Activated naive CD4-positive, alpha-beta T cell treated with anti-CD3 and anti-CD28 coated beads, Interleukin-2, amount 10 ng/mL, durations not matched to agents 7 days and 5 days (primary cell): Measurements from ENCODE around the gene MAP4K4.

Source experiments
- CTCF ChIA-PET: fragments of 350-600 bp; sonication (Branson Sonifier 250); formaldehyde crosslinking; loops from one replicate; lab custom pipeline; 2021; ENCODE audit warnings: antibody characterized with exemption; lab: Charles Lee
- DNase-seq: peaks from one replicate; pipeline ENCODE4 v3.0.0-alpha.2; 2020
- H3K27ac Mint-ChIP-seq: one replicate; pipeline ENCODE4 v1.8.0; 2021; ENCODE audit warnings: mild to moderate bottlenecking, moderate library complexity, mixed read lengths
- H3K27me3 Mint-ChIP-seq: one replicate; pipeline ENCODE4 v1.8.0; 2021; ENCODE audit warnings: mild to moderate bottlenecking, mixed read lengths
- H3K36me3 Mint-ChIP-seq: one replicate; pipeline ENCODE4 v1.8.0; 2021; ENCODE audit warnings: mixed read lengths
- H3K4me1 Mint-ChIP-seq: one replicate; pipeline ENCODE4 v1.8.0; 2021; ENCODE audit warnings: mixed read lengths
- H3K4me3 Mint-ChIP-seq: one replicate; pipeline ENCODE4 v1.8.0; 2021; ENCODE audit warnings: mild to moderate bottlenecking, moderate library complexity, mixed read lengths
- H3K9me3 Mint-ChIP-seq: one replicate; pipeline ENCODE4 v1.8.0; 2021; ENCODE audit warnings: mixed read lengths

The MAP4K4 gene

GRCh38 chr2:101859604-101860003 lies 162.1 kb downstream of the MAP4K4 start:
- CTCF ChIA-PET: interaction anchor here (1.6 kb wide), 1 partner anchor 440 kb away, joined by 3 read pairs; no protein-coding TSS in a partner anchor
- no peaks in the 10 kb centered on the region for H3K27me3 Mint-ChIP-seq
- no peaks in the 10 kb centered on the region for H3K9me3 Mint-ChIP-seq
- H3K36me3 Mint-ChIP-seq: peaks cover 57% of the 10 kb centered on the region
- no peak overlapping the region for H3K27ac Mint-ChIP-seq
- no peak for DNase-seq
- H3K4me3 Mint-ChIP-seq: no peak overlapping the region
- peaks cover 16% of the 10 kb centered on the region for H3K4me1 Mint-ChIP-seq

- Mint-ChIP-seq H3K4me1 (peaks cover 16% of the 10 kb centered on the region), H3K36me3 (peaks cover 62% of the 10 kb centered on the region), H3K27me3 (no peaks in the 10 kb centered on the region), H3K27ac (peak overlapping the region; percentile 20), H3K4me3 (no peak overlapping the region), H3K9me3 (no peaks in the 10 kb centered on the region)
- CTCF ChIA-PET: interaction anchor here (1.1 to 1.6 kb wide), 2 partner anchors 380 to 441 kb away, joined by 3 read pairs; no protein-coding TSS in a partner anchor
- no peak for DNase-seq
Measured at GRCh38 chr2:101860157-101860556, 162.7 kb downstream of the MAP4K4 start.

GRCh38 chr2:101860782-101861181 lies 163.3 kb downstream of the MAP4K4 start:
- no peak for DNase-seq
- no peak overlapping the region for H3K4me3 Mint-ChIP-seq
- CTCF ChIA-PET: interaction anchor here (1.1 kb wide), 1 partner anchor 380 kb away, joined by 3 read pairs; no protein-coding TSS in a partner anchor
- H3K27me3 Mint-ChIP-seq: no peaks in the 10 kb centered on the region
- no peaks in the 10 kb centered on the region for H3K9me3 Mint-ChIP-seq
- H3K4me1 Mint-ChIP-seq: peaks cover 16% of the 10 kb centered on the region
- peaks cover 64% of the 10 kb centered on the region for H3K36me3 Mint-ChIP-seq
- no peak overlapping the region for H3K27ac Mint-ChIP-seq

GRCh38 chr2:101861382-101861781 lies 163.9 kb downstream of the MAP4K4 start:
- peak overlapping the region; percentile 30 for H3K27ac Mint-ChIP-seq
- peaks cover 65% of the 10 kb centered on the region for H3K36me3 Mint-ChIP-seq
- CTCF ChIA-PET: no interaction called here
- H3K9me3 Mint-ChIP-seq: no peaks in the 10 kb centered on the region
- no peaks in the 10 kb centered on the region for H3K27me3 Mint-ChIP-seq
- DNase-seq: no peak
- H3K4me3 Mint-ChIP-seq: no peak overlapping the region
- H3K4me1 Mint-ChIP-seq: peaks cover 16% of the 10 kb centered on the region

GRCh38 chr2:101863534-101863933 lies 166.0 kb downstream of the MAP4K4 start:
- H3K4me3 Mint-ChIP-seq: no peak overlapping the region

GRCh38 chr2:101864426-101864825 lies 166.9 kb downstream of the MAP4K4 start:
- no peaks in the 10 kb centered on the region for H3K27me3 Mint-ChIP-seq
- H3K27ac Mint-ChIP-seq: no peak overlapping the region
- DNase-seq: no peak
- no peaks in the 10 kb centered on the region for H3K9me3 Mint-ChIP-seq
- CTCF ChIA-PET: no interaction called here
- H3K36me3 Mint-ChIP-seq: peaks cover 77% of the 10 kb centered on the region
- peaks cover 7% of the 10 kb centered on the region for H3K4me1 Mint-ChIP-seq
- no peak overlapping the region for H3K4me3 Mint-ChIP-seq

More at GRCh38 chr2:101863534-101863933, 166.0 kb downstream of the MAP4K4 start:
- Mint-ChIP-seq H3K36me3 (peaks cover 76% of the 10 kb centered on the region), H3K27ac (no peak overlapping the region), H3K4me1 (peaks cover 7% of the 10 kb centered on the region), H3K27me3 (no peaks in the 10 kb centered on the region), H3K9me3 (no peaks in the 10 kb centered on the region)
- CTCF ChIA-PET: interaction anchor here (0.9 kb wide), 1 partner anchor 55 kb away, joined by 3 read pairs; no protein-coding TSS in a partner anchor
- DNase-seq: no peak

- Mint-ChIP-seq H3K9me3 (no peaks in the 10 kb centered on the region), H3K27me3 (no peaks in the 10 kb centered on the region), H3K36me3 (peaks cover 74% of the 10 kb centered on the region), H3K4me3 (no peak overlapping the region), H3K4me1 (no peaks in the 10 kb centered on the region), H3K27ac (no peak overlapping the region)
- CTCF ChIA-PET: no interaction called here
- DNase-seq: no peak
Measured at GRCh38 chr2:101868525-101868924, 171.0 kb downstream of the MAP4K4 start.

- Mint-ChIP-seq H3K36me3 (peaks cover 75% of the 10 kb centered on the region), H3K4me1 (no peaks in the 10 kb centered on the region), H3K27me3 (no peaks in the 10 kb centered on the region), H3K4me3 (no peak overlapping the region), H3K27ac (no peak overlapping the region), H3K9me3 (no peaks in the 10 kb centered on the region)
- DNase-seq: no peak
- CTCF ChIA-PET: no interaction called here
Measured at GRCh38 chr2:101869527-101869926, 172.0 kb downstream of the MAP4K4 start.

- no peak for DNase-seq
- no peak overlapping the region for H3K4me3 Mint-ChIP-seq
- peaks cover 75% of the 10 kb centered on the region for H3K36me3 Mint-ChIP-seq
- no peaks in the 10 kb centered on the region for H3K9me3 Mint-ChIP-seq
- H3K4me1 Mint-ChIP-seq: no peaks in the 10 kb centered on the region
- CTCF ChIA-PET: no interaction called here
- H3K27me3 Mint-ChIP-seq: no peaks in the 10 kb centered on the region
- H3K27ac Mint-ChIP-seq: no peak overlapping the region
Measured at GRCh38 chr2:101870444-101870843, 172.9 kb downstream of the MAP4K4 start.

- DNase-seq: no peak
- H3K27ac Mint-ChIP-seq: no peak overlapping the region
- no peaks in the 10 kb centered on the region for H3K27me3 Mint-ChIP-seq
- H3K36me3 Mint-ChIP-seq: peaks cover 76% of the 10 kb centered on the region
- no peaks in the 10 kb centered on the region for H3K9me3 Mint-ChIP-seq
- H3K4me1 Mint-ChIP-seq: no peaks in the 10 kb centered on the region
- no peak overlapping the region for H3K4me3 Mint-ChIP-seq
- CTCF ChIA-PET: interaction anchor here (1.5 kb wide), 1 partner anchor 12 kb away, joined by 6 read pairs; no protein-coding TSS in a partner anchor
Measured at GRCh38 chr2:101871480-101871879, 174.0 kb downstream of the MAP4K4 start.

GRCh38 chr2:101872480-101872879 lies 175.0 kb downstream of the MAP4K4 start:
- CTCF ChIA-PET: interaction anchor here (0.8 to 1.7 kb wide), 3 partner anchors 11 to 530 kb away, joined by 4 to 6 read pairs (median 6); no protein-coding TSS in a partner anchor
- Mint-ChIP-seq H3K4me3 (no peak overlapping the region), H3K36me3 (peaks cover 74% of the 10 kb centered on the region), H3K9me3 (no peaks in the 10 kb centered on the region), H3K27me3 (no peaks in the 10 kb centered on the region), H3K27ac (no peak overlapping the region), H3K4me1 (no peaks in the 10 kb centered on the region)
- DNase-seq: no peak

GRCh38 chr2:101873543-101873942 lies 176.0 kb downstream of the MAP4K4 start:
- Mint-ChIP-seq H3K36me3 (peaks cover 71% of the 10 kb centered on the region), H3K27ac (no peak overlapping the region), H3K27me3 (no peaks in the 10 kb centered on the region), H3K9me3 (no peaks in the 10 kb centered on the region), H3K4me3 (no peak overlapping the region), H3K4me1 (no peaks in the 10 kb centered on the region)
- CTCF ChIA-PET: interaction anchor here (0.8 to 1.7 kb wide), 4 partner anchors 10 to 533 kb away, joined by 4 to 6 read pairs (median 4); no protein-coding TSS in a partner anchor
- no peak for DNase-seq

- Mint-ChIP-seq H3K27ac (no peak overlapping the region), H3K4me1 (no peaks in the 10 kb centered on the region), H3K9me3 (no peaks in the 10 kb centered on the region), H3K36me3 (peaks cover 68% of the 10 kb centered on the region), H3K27me3 (no peaks in the 10 kb centered on the region), H3K4me3 (no peak overlapping the region)
- CTCF ChIA-PET: interaction anchor here (0.9 to 1.7 kb wide), 4 partner anchors 10 to 534 kb away, joined by 4 to 6 read pairs (median 4); no protein-coding TSS in a partner anchor
- DNase-seq: no peak
Measured at GRCh38 chr2:101874069-101874468, 176.6 kb downstream of the MAP4K4 start.

- Mint-ChIP-seq H3K36me3 (peaks cover 66% of the 10 kb centered on the region), H3K4me3 (no peak overlapping the region), H3K27ac (no peak overlapping the region), H3K27me3 (no peaks in the 10 kb centered on the region), H3K4me1 (no peaks in the 10 kb centered on the region), H3K9me3 (no peaks in the 10 kb centered on the region)
- CTCF ChIA-PET: no interaction called here
- no peak for DNase-seq
Measured at GRCh38 chr2:101879466-101879865, 182.0 kb downstream of the MAP4K4 start.

- DNase-seq: no peak
- Mint-ChIP-seq H3K36me3 (peaks cover 64% of the 10 kb centered on the region), H3K27ac (no peak overlapping the region), H3K4me1 (no peaks in the 10 kb centered on the region), H3K4me3 (no peak overlapping the region), H3K27me3 (no peaks in the 10 kb centered on the region), H3K9me3 (no peaks in the 10 kb centered on the region)
- CTCF ChIA-PET: interaction anchor here (0.9 kb wide), 1 partner anchor 359 kb away, joined by 6 read pairs; no protein-coding TSS in a partner anchor
Measured at GRCh38 chr2:101881131-101881530, 183.6 kb downstream of the MAP4K4 start.
